ENCODE measurements around the gene CRYL1. TPM values are rescaled to one million over a fixed set of nuclear protein-coding genes. Genes with fewer than 3 reads are reported as not detected.
A peak's percentile ranks its signal among the peaks of the same experiment; 100 is the strongest.

The CRYL1 gene
- total RNA-seq (18.8 TPM), polyA plus RNA-seq (31.4 TPM)

GRCh38 chr13:20525601-20526544, at the start of gene CRYL1:
CRYL1 (minus strand) TSS chr13:20525857; CDS start chr13:20525794, 63 bp downstream.
- H3K27ac ChIP-seq (ENCODE audit: low read depth): peak within 1 kb of the TSS; percentile 69
- under 1% methylated on average over 89 of the region's 89 CpGs for WGBS
- peak; percentile 18 for DNase-seq (ENCODE audit: extremely low spot score)

GRCh38 chr13:20573636-20574035, 48.0 kb upstream of the CRYL1 start:
- H3K4me3 ChIP-seq (ENCODE audit: low read depth, low read length): no peak overlapping the region
- no peak overlapping the region for H3K27ac ChIP-seq (ENCODE audit: low read depth)
- H3K36me3 ChIP-seq (ENCODE audit: insufficient read depth): no peaks in the 10 kb centered on the region
- H3K4me1 ChIP-seq (ENCODE audit: insufficient read depth): no peaks in the 10 kb centered on the region
- 88% methylated on average over 2 of the region's 2 CpGs for whole genome bisulfite sequencing
- DNase-seq (ENCODE audit: extremely low spot score): no peak

More at GRCh38 chr13:20525601-20526544, at the start of gene CRYL1:
- peak within 1 kb of the TSS; percentile 88 for H3K4me3 ChIP-seq (ENCODE audit: low read depth, low read length)
- no peaks in the 10 kb centered on the region for H3K36me3 ChIP-seq (ENCODE audit: insufficient read depth)
- H3K4me1 ChIP-seq (ENCODE audit: insufficient read depth): peaks cover 2% of the 10 kb centered on the region

GRCh38 chr13:20573186-20573585, 47.5 kb upstream of the CRYL1 start:
- WGBS: 71% methylated on average over 4 of the region's 4 CpGs
- H3K27ac ChIP-seq (ENCODE audit: low read depth): no peak overlapping the region
- DNase-seq (ENCODE audit: extremely low spot score): no peak
- no peaks in the 10 kb centered on the region for H3K4me1 ChIP-seq (ENCODE audit: insufficient read depth)
- H3K4me3 ChIP-seq (ENCODE audit: low read depth, low read length): no peak overlapping the region
- no peaks in the 10 kb centered on the region for H3K36me3 ChIP-seq (ENCODE audit: insufficient read depth)

- no peak overlapping the region for H3K4me3 ChIP-seq (ENCODE audit: low read depth, low read length)
- H3K27ac ChIP-seq (ENCODE audit: low read depth): no peak overlapping the region
- H3K4me1 ChIP-seq (ENCODE audit: insufficient read depth): no peaks in the 10 kb centered on the region
- no peak for DNase-seq (ENCODE audit: extremely low spot score)
- H3K36me3 ChIP-seq (ENCODE audit: insufficient read depth): no peaks in the 10 kb centered on the region
These were observed 46.0 kb upstream of the CRYL1 start for GRCh38 chr13:20571676-20572075.

- no peaks in the 10 kb centered on the region for H3K36me3 ChIP-seq (ENCODE audit: insufficient read depth)
- H3K27ac ChIP-seq (ENCODE audit: low read depth): no peak overlapping the region
- 92% methylated on average over 1 of the region's 1 CpG for WGBS
- no peak for DNase-seq (ENCODE audit: extremely low spot score)
- H3K4me3 ChIP-seq (ENCODE audit: low read depth, low read length): no peak overlapping the region
- H3K4me1 ChIP-seq (ENCODE audit: insufficient read depth): no peaks in the 10 kb centered on the region
These were observed 44.9 kb upstream of the CRYL1 start for GRCh38 chr13:20570517-20570916.

- Histone ChIP-seq H3K27ac (ENCODE audit: low read depth) (peak overlapping the region; percentile 91), H3K4me3 (ENCODE audit: low read depth, low read length) (peak overlapping the region; percentile 75), H3K4me1 (ENCODE audit: insufficient read depth) (no peaks in the 10 kb centered on the region), H3K36me3 (ENCODE audit: insufficient read depth) (no peaks in the 10 kb centered on the region)
- WGBS: 14% methylated on average over 9 of the region's 9 CpGs
- peak; percentile 3 for DNase-seq (ENCODE audit: extremely low spot score)
These were observed 42.3 kb upstream of the CRYL1 start for GRCh38 chr13:20567881-20568528.

GRCh38 chr13:20566898-20567874, 41.5 kb upstream of the CRYL1 start, which contains the start of gene IFT88:
IFT88 (plus strand) TSS chr13:20567157; CDS start chr13:20574386, 7,229 bp downstream.
- H3K4me3 ChIP-seq (ENCODE audit: low read depth, low read length): peak within 1 kb of the TSS; percentile 75
- H3K36me3 ChIP-seq (ENCODE audit: insufficient read depth): no peaks in the 10 kb centered on the region
- under 1% methylated on average over 74 of the region's 74 CpGs for WGBS
- peak; percentile 80 for DNase-seq (ENCODE audit: extremely low spot score)
- H3K27ac ChIP-seq (ENCODE audit: low read depth): peak within 1 kb of the TSS; percentile 99
- no peaks in the 10 kb centered on the region for H3K4me1 ChIP-seq (ENCODE audit: insufficient read depth)

GRCh38 chr13:20566468-20566897, 40.8 kb upstream of the CRYL1 start:
- H3K4me3 ChIP-seq (ENCODE audit: low read depth, low read length): peak overlapping the region; percentile 75
- DNase-seq (ENCODE audit: extremely low spot score): peak; percentile 49
- H3K27ac ChIP-seq (ENCODE audit: low read depth): peak overlapping the region; percentile 99
- H3K36me3 ChIP-seq (ENCODE audit: insufficient read depth): no peaks in the 10 kb centered on the region
- 2% methylated on average over 21 of the region's 21 CpGs for WGBS
- H3K4me1 ChIP-seq (ENCODE audit: insufficient read depth): no peaks in the 10 kb centered on the region

- Histone ChIP-seq H3K4me3 (ENCODE audit: low read depth, low read length) (no peak overlapping the region), H3K4me1 (ENCODE audit: insufficient read depth) (no peaks in the 10 kb centered on the region), H3K27ac (ENCODE audit: low read depth) (no peak overlapping the region), H3K36me3 (ENCODE audit: insufficient read depth) (no peaks in the 10 kb centered on the region)
- DNase-seq (ENCODE audit: extremely low spot score): no peak
- 98% methylated on average over 11 of the region's 11 CpGs for WGBS
These were observed 39.6 kb upstream of the CRYL1 start for GRCh38 chr13:20565115-20565736.

GRCh38 chr13:20561741-20562140, 36.1 kb upstream of the CRYL1 start:
- 67% methylated on average over 5 of the region's 5 CpGs for WGBS
- Histone ChIP-seq H3K36me3 (ENCODE audit: insufficient read depth) (no peaks in the 10 kb centered on the region), H3K4me1 (ENCODE audit: insufficient read depth) (no peaks in the 10 kb centered on the region), H3K4me3 (ENCODE audit: low read depth, low read length) (no peak overlapping the region), H3K27ac (ENCODE audit: low read depth) (no peak overlapping the region)
- no peak for DNase-seq (ENCODE audit: extremely low spot score)

GRCh38 chr13:20559659-20560356, 34.2 kb upstream of the CRYL1 start:
- Histone ChIP-seq H3K4me3 (ENCODE audit: low read depth, low read length) (no peak overlapping the region), H3K27ac (ENCODE audit: low read depth) (no peak overlapping the region), H3K4me1 (ENCODE audit: insufficient read depth) (no peaks in the 10 kb centered on the region), H3K36me3 (ENCODE audit: insufficient read depth) (no peaks in the 10 kb centered on the region)
- WGBS: 80% methylated on average over 6 of the region's 6 CpGs
- DNase-seq (ENCODE audit: extremely low spot score): no peak

- 75% methylated on average over 3 of the region's 3 CpGs for WGBS
- Histone ChIP-seq H3K27ac (ENCODE audit: low read depth) (no peak overlapping the region), H3K4me1 (ENCODE audit: insufficient read depth) (no peaks in the 10 kb centered on the region), H3K36me3 (ENCODE audit: insufficient read depth) (no peaks in the 10 kb centered on the region), H3K4me3 (ENCODE audit: low read depth, low read length) (no peak overlapping the region)
- DNase-seq (ENCODE audit: extremely low spot score): no peak
These were observed 33.3 kb upstream of the CRYL1 start for GRCh38 chr13:20558982-20559381.
